OCI-LY3 (cell line): Measurements from ENCODE around the gene RNU5D-1.

Source experiments
- CTCF ChIP-seq: fragments of 200-600, 300-600 bp; sonication (generic); IDR thresholded peaks from 2 replicates; pipeline ENCODE4 v1.5.1; 2014; ENCODE audit warnings: antibody characterized with exemption, low read length, low read depth
- EZH2phosphoT487 ChIP-seq: fragments of 200-600 bp; shearing (Covaris generic); IDR thresholded peaks from 2 replicates; pipeline ENCODE4 v1.6.1; 2018; ENCODE audit warnings: antibody characterized with exemption, mixed run types, low read depth

DNA sequence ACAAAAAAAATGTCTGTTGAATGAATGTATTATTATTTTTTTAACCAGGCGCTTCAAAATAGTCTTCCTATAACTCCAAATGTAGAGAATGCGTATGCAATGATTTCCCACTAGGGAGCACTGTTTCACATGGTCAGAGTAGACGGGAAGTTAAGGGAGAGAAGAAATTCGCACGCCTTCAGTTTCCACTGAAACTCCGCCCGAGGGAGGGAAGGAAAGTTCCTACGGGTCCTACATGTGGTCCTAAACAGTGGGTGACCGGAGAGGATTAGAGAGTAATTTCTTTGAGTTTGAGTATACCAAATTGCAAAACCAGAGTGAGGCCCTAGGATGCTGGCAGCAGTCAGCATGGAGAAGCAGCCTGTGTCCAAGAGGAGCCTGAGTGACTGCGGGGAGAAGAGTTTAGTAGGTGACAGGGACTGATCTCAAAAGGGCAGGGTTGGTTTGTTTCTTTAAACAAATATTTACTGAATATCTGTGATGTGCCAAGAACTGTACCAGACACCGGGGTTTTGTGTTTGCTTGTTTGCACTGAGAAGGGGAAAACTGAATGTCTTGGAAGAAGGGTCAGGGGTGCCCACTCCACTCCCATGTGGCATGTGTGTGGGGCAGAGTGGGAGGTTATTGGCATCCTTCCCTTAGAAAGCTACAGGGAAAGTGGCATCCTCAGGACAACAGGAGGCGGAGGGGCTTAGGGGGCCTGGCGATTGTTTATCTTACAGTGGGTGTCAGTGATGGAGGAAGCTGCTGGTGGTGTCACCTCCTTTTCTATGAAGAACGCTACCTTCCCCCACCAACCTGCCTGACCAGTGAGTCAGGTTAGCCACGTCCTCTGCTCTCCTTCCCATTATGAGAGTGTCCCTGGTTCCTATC, 22.8 kb downstream of the RNU5D-1 start:
- peak; percentile 64 for TF ChIP-seq CTCF
- TF ChIP-seq EZH2phosphoT487 = no peak
